Stimulated activated naive B cell treated with anti-CD40 and anti-IgM and Interleukin-4, amounts not matched to agents 10 μg/mL and 1 μg/mL and 100 μg/mL, for 72 hours (primary cell): ENCODE results near the gene KRTAP9-3.
A peak's percentile ranks its signal among the peaks of the same experiment; 100 is the strongest.
"Not testable (repeated sequence)": the region's sequence is repeated elsewhere in the genome, so short reads cannot be mapped to it uniquely, and the experiment has no call there.

ENCODE experiments used
- ATAC-seq, 2 donors: fragments of 150-1000 bp; cut with Tn5 transposase; replicated peaks; 2 replicates each; pipeline ENCODE4 v1.10.0; 2021; ENCODE audit warnings: moderate library complexity in 1 of 2
- DNase-seq: peaks from one replicate; pipeline ENCODE4 v3.0.0; 2021
- H3K27ac Mint-ChIP-seq: one replicate; pipeline ENCODE4 v1.8.0; 2022; ENCODE audit warnings: mild to moderate bottlenecking, mixed read lengths
- H3K27me3 Mint-ChIP-seq, 2 donors: one replicate each; pipeline ENCODE4 v1.8.0; 2022; ENCODE audit warnings: mixed read lengths in 2 of 2
- H3K36me3 Mint-ChIP-seq, 2 donors: one replicate each; pipeline ENCODE4 v1.8.0; 2022; ENCODE audit warnings: mixed read lengths in 2 of 2, mild to moderate bottlenecking in 1 of 2
- H3K4me1 Mint-ChIP-seq, 2 donors: one replicate each; pipeline ENCODE4 v1.8.0; 2022; ENCODE audit warnings: mixed read lengths in 2 of 2, mild to moderate bottlenecking in 1 of 2
- H3K4me3 Mint-ChIP-seq, 2 donors: one replicate each; pipeline ENCODE4 v1.8.0; 2022; ENCODE audit warnings: mild to moderate bottlenecking in 2 of 2, mixed read lengths in 2 of 2, moderate library complexity in 1 of 2
- H3K9me3 Mint-ChIP-seq, 2 donors: one replicate each; pipeline ENCODE4 v1.8.0; 2022; ENCODE audit warnings: mixed read lengths in 2 of 2, mild to moderate bottlenecking in 1 of 2

Gene KRTAP9-3, protein sequence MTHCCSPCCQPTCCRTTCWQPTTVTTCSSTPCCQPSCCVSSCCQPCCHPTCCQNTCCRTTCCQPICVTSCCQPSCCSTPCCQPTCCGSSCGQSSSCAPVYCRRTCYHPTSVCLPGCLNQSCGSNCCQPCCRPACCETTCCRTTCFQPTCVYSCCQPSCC

DNA sequence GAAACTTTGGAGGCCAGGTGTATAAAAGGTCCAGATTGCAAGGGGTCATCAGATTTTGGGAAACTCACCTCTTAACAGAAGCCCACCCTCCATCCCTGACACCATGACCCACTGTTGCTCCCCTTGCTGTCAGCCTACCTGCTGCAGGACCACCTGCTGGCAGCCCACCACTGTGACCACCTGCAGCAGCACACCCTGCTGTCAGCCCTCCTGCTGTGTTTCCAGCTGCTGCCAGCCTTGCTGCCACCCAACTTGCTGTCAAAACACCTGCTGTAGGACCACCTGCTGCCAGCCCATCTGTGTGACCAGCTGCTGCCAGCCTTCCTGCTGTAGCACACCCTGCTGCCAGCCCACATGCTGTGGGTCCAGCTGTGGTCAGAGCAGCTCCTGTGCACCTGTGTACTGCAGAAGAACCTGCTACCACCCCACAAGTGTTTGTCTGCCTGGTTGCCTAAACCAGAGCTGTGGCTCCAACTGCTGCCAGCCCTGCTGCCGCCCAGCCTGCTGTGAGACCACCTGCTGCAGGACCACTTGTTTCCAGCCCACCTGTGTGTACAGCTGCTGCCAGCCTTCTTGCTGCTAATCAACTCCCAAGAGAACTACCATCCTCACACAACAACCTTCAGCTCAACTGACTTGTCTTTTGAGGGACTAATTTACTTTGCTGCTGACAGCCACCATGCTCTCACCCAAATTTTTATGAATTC, at the start of gene KRTAP9-3:
TSS of gene KRTAP9-3 (plus strand) at position 51 of the 707 bp plus-strand sequence. CDS start at position 104, 53 bp downstream.
- H3K27ac Mint-ChIP-seq, H3K36me3 Mint-ChIP-seq, H3K4me3 Mint-ChIP-seq, DNase-seq, H3K9me3 Mint-ChIP-seq, ATAC-seq: not testable (repeated sequence)
- Mint-ChIP-seq H3K4me1 (peaks cover 11 to 17% of the 10 kb centered on the region in 2 donors), H3K27me3 (peaks cover 14 to 23% of the 10 kb centered on the region in 2 donors)

DNA sequence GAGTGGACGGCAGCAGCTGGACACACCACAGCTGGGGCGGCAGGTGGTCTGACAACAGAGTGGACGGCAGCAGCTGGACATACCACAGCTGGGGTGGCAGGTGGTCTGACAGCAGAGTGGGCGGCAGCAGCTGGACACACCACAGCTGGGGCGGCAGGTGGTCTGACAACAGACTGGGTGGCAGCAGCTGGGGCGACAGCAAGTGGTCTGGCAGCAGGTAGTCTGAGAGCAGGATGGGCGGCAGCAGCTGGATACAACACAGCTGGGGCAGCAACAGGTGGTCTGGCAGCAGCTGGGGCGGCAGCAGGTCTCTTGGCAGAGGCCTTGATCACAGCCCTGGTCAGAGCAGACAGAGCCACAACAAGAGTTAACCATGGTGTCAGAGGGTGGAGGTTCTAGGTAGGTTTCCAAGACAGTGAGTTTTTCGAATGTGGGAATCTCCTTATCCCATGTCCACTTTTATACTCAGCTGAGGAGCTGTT, 47.7 kb upstream of the KRTAP9-3 start, which contains the start of gene KRTAP4-1:
TSS of gene KRTAP4-1 (minus strand) at position 432 of the 482 bp plus-strand sequence. CDS start at position 375, 57 bp downstream.
- ATAC-seq (no peak), DNase-seq (no peak)
- H3K36me3 Mint-ChIP-seq = no peaks in the 10 kb centered on the region
- no peaks in the 10 kb centered on the region for H3K9me3 Mint-ChIP-seq
- H3K4me1 Mint-ChIP-seq = no peaks in the 10 kb centered on the region
- no peak within 1 kb of the TSS for H3K4me3 Mint-ChIP-seq
- H3K27me3 Mint-ChIP-seq = peaks cover 0 to 15% of the 10 kb centered on the region in 2 donors
- no peak within 1 kb of the TSS for H3K27ac Mint-ChIP-seq

DNA sequence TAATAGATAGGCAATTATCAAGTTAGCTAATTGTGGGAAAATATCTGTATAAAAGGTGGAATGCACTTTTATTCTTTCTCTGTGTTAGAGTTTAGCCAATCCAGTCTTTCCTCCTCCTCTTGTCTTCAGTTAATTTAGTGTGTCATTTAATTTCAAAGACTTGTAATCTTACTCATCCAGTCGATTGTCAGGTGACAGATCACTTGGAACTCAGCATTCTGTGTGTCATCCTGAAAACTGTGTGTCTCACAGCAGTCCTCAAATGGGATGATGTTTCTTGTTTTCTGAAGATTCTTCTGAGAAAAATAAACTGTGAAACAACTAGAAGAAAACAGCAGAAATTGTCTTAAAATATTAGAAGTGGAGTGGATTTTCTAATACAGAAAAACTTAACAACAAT, 47.2 kb upstream of the KRTAP9-3 start:
- H3K9me3 Mint-ChIP-seq = no peaks in the 10 kb centered on the region

DNA sequence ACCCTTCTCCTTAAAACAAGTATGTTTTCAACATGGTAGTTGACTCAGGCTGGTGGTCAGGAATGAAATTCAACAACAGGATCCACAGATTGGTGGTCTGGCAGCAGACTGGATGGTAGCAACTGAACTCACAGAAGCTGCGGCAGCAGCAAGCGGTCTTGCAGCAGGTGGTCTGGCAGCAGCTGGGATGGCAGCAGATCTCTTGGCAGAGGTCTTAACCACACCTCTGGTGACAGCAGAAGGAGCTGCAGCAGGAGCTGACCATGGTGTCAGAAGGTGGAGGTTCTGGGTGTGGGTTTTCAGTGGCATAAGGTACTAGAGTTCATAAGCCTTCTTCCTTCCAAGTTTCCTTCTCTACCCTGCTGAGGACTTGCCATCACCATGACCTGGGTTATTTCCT, 45.4 kb upstream of the KRTAP9-3 start:
- Mint-ChIP-seq H3K27me3 (peaks cover 15 to 35% of the 10 kb centered on the region in 2 donors), H3K4me3 (no peak overlapping the region), H3K9me3 (no peaks in the 10 kb centered on the region), H3K36me3 (no peaks in the 10 kb centered on the region), H3K4me1 (no peaks in the 10 kb centered on the region), H3K27ac (no peak overlapping the region)
- ATAC-seq = no peak
- no peak for DNase-seq

More for the DNA sequence above, 47.2 kb upstream of the KRTAP9-3 start:
- Mint-ChIP-seq H3K27ac (no peak overlapping the region), H3K4me3 (no peak overlapping the region), H3K36me3 (no peaks in the 10 kb centered on the region), H3K4me1 (no peaks in the 10 kb centered on the region), H3K27me3 (peaks cover 3 to 17% of the 10 kb centered on the region in 2 donors)
- no peak for DNase-seq
- no peak for ATAC-seq

DNA sequence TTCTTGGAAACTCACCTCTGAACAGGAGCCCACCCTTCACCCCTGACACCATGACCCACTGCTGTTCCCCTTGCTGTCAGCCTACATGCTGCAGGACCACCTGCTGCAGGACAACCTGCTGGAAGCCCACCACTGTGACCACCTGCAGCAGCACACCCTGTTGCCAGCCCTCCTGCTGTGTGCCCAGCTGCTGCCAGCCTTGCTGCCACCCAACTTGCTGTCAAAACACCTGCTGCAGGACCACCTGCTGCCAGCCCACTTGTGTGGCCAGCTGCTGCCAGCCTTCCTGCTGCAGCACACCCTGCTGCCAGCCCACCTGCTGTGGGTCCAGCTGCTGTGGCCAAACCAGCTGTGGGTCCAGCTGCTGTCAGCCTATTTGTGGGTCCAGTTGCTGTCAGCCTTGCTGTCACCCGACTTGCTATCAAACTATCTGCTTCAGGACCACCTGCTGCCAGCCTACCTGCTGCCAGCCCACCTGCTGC, 42.4 kb upstream of the KRTAP9-3 start, which contains the start of gene KRTAP9-1:
TSS of gene KRTAP9-1 (plus strand) at position 51 of the 482 bp plus-strand sequence. CDS start at position 51, 0 bp downstream.
- not testable (repeated sequence) for DNase-seq, H3K4me3 Mint-ChIP-seq, H3K9me3 Mint-ChIP-seq, ATAC-seq, H3K36me3 Mint-ChIP-seq, H3K27ac Mint-ChIP-seq, H3K4me1 Mint-ChIP-seq
- H3K27me3 Mint-ChIP-seq = peaks cover 15 to 34% of the 10 kb centered on the region in 2 donors

DNA sequence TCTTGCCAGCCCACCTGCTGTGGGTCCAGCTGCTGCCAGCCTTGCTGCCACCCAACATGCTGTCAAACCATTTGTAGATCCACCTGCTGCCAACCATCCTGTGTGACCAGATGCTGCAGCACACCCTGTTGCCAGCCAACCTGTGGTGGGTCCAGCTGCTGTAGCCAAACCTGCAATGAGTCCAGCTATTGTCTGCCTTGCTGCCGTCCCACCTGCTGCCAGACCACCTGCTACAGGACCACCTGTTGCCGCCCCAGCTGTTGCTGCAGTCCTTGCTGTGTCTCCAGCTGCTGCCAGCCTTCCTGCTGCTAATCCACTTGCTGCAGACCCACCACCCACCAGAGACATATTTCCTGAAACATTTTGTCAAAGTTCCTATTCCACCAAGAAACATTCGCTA, 41.9 kb upstream of the KRTAP9-3 start:
- ATAC-seq (no peak), DNase-seq (no peak)
- Mint-ChIP-seq H3K27me3 (peaks cover 15 to 34% of the 10 kb centered on the region in 2 donors), H3K4me3 (no peak overlapping the region), H3K4me1 (no peaks in the 10 kb centered on the region), H3K27ac (no peak overlapping the region), H3K9me3 (peaks cover 0 to 3% of the 10 kb centered on the region in 2 donors), H3K36me3 (no peaks in the 10 kb centered on the region)

DNA sequence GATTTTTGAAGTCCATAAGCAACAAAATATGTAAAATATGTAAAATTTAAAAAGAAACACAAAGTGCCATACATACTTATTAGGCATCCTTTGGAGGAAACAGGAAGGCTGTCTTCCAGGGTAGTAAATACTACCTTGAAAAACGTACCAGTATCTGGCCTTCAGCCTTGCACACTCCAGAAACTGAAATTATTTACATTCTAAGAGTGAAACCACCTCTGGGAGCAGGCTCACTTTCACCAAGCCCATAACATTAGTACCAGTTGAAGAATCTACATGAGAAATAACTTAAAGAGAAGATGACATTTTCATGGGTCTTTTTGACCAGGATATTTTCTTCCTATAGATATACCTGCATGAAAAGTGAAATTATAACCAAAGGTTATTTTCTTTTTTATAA, 36.2 kb upstream of the KRTAP9-3 start:
- Mint-ChIP-seq H3K9me3 (peaks cover 0 to 7% of the 10 kb centered on the region in 2 donors), H3K27me3 (peaks cover 3 to 18% of the 10 kb centered on the region in 2 donors), H3K27ac (no peak overlapping the region), H3K36me3 (no peaks in the 10 kb centered on the region), H3K4me3 (no peak overlapping the region), H3K4me1 (peaks cover 0 to 2% of the 10 kb centered on the region in 2 donors)
- DNase-seq (no peak), ATAC-seq (no peak)

DNA sequence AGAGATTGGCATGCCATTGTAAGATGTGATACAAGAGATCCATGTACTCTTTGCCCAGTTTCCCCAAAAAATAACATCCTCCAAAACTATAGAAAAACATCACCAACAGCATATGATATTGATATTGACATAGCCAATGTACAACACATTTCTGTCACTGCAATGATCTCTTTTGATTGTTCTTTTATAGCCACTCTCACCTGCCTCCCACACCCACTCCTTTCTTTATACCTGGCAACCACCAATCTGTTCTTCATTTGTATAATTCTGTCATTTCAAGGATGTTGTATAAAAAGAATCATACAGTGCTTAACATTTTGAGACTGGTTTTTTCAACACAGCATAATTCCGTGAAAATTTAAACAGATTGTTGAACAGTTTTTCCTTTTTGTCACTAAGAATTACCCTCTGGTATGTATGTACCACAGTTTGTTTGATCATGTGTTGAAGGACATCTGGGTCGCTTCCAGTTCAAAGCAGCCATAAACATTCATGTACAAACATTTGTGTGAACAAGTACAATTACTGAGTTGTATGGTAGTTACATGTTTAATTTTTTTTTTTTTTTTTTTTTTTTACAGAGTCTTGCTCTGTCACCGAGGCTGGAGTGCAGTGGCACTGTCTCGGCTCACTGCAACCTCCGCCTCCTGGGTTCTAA, 32.7 kb upstream of the KRTAP9-3 start:
- ATAC-seq = no peak
- Mint-ChIP-seq H3K9me3 (peaks cover 0 to 4% of the 10 kb centered on the region in 2 donors), H3K36me3 (no peaks in the 10 kb centered on the region), H3K4me3 (no peak overlapping the region), H3K27ac (no peak overlapping the region), H3K27me3 (peaks cover 0 to 6% of the 10 kb centered on the region in 2 donors), H3K4me1 (peaks cover 0 to 2% of the 10 kb centered on the region in 2 donors)
- no peak for DNase-seq

DNA sequence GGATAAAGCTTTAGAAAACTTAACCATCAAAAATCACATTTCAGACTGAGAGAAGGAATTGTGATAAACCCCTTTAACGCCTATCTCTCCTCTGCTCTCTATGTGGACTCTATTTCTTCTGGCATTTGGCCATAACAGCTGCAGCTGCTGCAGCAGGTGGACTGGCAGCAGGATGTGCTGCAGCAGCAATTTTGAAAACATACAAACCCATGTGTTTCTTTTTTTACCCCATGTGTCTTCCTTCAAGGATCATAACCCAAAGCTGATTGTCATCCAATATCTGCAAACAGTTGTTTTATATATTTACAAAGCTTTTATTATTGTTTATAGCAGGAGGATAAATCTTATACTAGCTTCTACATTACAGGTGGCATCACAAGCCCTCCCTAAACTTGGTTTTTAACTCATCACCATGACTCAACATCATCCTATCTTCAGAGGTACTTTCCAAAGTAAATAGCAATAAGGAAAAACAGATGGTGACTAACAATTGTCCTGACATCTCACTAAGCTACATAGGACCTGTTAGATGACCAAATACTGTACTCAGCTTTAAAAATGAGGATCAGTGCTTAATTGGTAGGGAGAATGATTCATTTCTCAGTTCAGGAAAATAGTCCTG, 20.3 kb upstream of the KRTAP9-3 start:
- ATAC-seq (peak; percentile 45 to 79), DNase-seq (no peak)
- Mint-ChIP-seq H3K27me3 (peaks cover 27 to 29% of the 10 kb centered on the region in 2 donors), H3K27ac (no peak overlapping the region), H3K4me3 (no peak overlapping the region), H3K9me3 (peaks cover 0 to 1% of the 10 kb centered on the region in 2 donors), H3K36me3 (no peaks in the 10 kb centered on the region), H3K4me1 (peaks cover 8 to 19% of the 10 kb centered on the region in 2 donors)

DNA sequence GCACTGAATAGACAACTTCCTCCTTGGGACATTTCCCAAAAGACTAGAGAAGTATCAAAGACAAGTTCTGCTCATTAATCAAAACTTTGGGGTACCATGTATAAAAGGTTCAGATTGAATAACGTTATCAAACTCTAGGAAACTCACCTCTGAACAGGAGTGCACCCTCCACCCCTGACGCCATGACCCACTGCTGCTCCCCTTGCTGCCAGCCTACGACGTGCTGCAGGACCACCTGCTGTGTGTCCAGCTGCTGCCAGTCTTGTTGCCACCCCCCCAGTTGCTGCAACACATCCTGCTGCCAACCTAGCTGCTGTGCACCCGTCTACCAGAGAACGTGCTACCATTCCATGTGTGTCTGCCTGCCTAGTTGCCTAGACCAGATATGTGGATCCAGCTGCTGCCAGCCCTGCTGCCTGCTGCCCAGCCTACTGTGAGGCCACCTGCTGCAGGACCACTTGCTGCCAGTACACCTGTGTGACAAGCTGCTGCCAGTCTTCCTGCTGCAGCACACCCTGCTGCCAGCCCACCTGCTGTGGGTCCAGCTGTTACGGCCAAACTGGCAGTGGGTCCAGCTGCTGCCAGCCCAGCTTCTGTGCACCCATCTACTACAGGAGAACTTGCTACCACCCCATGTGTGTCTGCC, 19.6 kb upstream of the KRTAP9-3 start:
- H3K4me1 Mint-ChIP-seq = peaks cover 8 to 19% of the 10 kb centered on the region in 2 donors
- H3K27me3 Mint-ChIP-seq = peaks cover 27 to 29% of the 10 kb centered on the region in 2 donors
- DNase-seq = no peak
- H3K36me3 Mint-ChIP-seq = no peaks in the 10 kb centered on the region
- H3K27ac Mint-ChIP-seq = no peak overlapping the region
- ATAC-seq = no peak
- H3K4me3 Mint-ChIP-seq = no peak overlapping the region
- peaks cover 0 to 1% of the 10 kb centered on the region in 2 donors for H3K9me3 Mint-ChIP-seq

DNA sequence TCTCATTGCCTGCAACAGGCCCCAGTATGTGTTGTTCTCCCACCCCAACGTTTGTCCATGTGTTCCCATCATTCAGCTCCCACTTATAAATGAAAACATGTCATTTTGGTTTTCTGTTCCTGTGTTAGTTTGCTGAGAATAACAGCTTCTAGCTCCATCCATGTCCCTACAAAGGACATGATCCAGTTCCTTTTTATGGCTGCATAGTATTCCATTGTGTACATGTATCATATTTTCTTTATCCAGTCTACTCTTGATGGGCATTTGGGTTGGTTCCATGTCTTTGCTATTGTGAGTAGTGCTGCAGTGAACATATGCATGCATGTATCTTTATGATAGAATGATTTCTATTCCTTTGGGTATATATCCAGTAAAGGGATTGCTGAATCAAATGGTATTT, 16.6 kb upstream of the KRTAP9-3 start:
- Mint-ChIP-seq H3K36me3 (peaks cover 1 to 9% of the 10 kb centered on the region in 2 donors), H3K4me3 (no peak overlapping the region), H3K9me3 (peaks cover 6 to 9% of the 10 kb centered on the region in 2 donors), H3K4me1 (peaks cover 8 to 19% of the 10 kb centered on the region in 2 donors), H3K27me3 (peaks cover 8 to 19% of the 10 kb centered on the region in 2 donors), H3K27ac (no peak overlapping the region)
- ATAC-seq = no peak
- no peak for DNase-seq

DNA sequence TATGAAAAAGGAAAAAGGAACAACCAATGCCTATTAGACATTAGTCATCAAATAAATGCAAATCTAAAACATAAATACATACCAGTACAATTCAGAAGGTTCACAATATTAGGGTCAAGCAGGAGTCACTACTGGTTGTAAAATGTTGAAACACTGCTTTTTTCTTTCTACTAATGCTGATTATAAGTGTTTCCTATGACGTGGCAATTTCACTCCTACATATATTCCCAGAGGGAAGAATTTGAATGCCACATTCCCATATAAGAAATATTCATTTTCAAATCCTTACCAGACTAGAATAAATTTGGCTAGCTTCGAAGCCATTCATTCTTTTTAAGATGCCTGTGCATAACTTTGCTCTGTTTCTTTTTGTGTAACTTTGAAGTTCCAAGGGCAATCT, 8.4 kb upstream of the KRTAP9-3 start:
- Mint-ChIP-seq H3K9me3 (peaks cover 4 to 9% of the 10 kb centered on the region in 2 donors), H3K27me3 (peaks cover 7 to 9% of the 10 kb centered on the region in 2 donors), H3K4me3 (no peak overlapping the region), H3K4me1 (no peaks in the 10 kb centered on the region), H3K27ac (no peak overlapping the region), H3K36me3 (peaks cover 1 to 9% of the 10 kb centered on the region in 2 donors)
- ATAC-seq = no peak
- DNase-seq = no peak

DNA sequence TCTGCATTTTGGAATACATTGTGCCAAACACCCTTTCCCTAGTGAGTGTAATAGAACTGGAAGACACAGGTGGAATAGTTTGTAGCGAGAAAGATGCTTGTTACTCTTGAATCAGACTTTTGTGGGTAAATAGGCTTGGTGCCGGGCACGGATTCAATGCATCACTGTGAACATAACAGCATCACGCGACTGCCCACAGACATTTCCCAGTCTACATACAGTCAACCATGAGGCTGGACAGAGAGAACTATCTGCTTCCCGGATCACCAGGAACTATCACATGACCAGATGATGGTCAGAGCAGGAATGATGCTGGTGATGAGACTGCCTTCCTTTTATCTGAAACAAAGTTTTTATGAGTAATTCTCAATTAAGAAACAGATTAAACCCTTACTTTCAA, 6.2 kb upstream of the KRTAP9-3 start:
- DNase-seq (no peak), ATAC-seq (no peak)
- Mint-ChIP-seq H3K4me3 (no peak overlapping the region), H3K9me3 (no peaks in the 10 kb centered on the region), H3K27ac (no peak overlapping the region), H3K27me3 (peaks cover 6 to 7% of the 10 kb centered on the region in 2 donors), H3K36me3 (no peaks in the 10 kb centered on the region), H3K4me1 (peaks cover 4 to 11% of the 10 kb centered on the region in 2 donors)
